Tibial artery (tissue), 4 donors: ENCODE measurements around the gene SLC24A4.
A peak's percentile ranks its signal among the peaks of the same experiment; 100 is the strongest.

Experiments
- DNase-seq, 2 donors: peaks; one replicate each; pipeline ENCODE4 v3.0.0-alpha.2; 2019
- H3K27ac ChIP-seq, 2 donors: fragments of 200-600 bp; sonication (generic) in 1 of 2; 1 replicate in 1 of 2; 2 replicates in 1 of 2; pipeline ENCODE4 v1.5.1; 2018 to 2019; ENCODE audit warnings: mild to moderate bottlenecking in 1 of 2
- H3K27me3 ChIP-seq, 2 donors: fragments of 200-600 bp; sonication (generic) in 1 of 2; one replicate each; pipeline versions ENCODE4 v1.5.1 to v1.6.0; 2016 to 2019
- H3K36me3 ChIP-seq, 3 donors: fragments of 200-600 bp; sonication (generic) in 2 of 3; one replicate each; pipeline ENCODE4 v1.5.1; 2016 to 2019; ENCODE audit warnings: mild to moderate bottlenecking in 2 of 3
- H3K4me1 ChIP-seq, 4 donors: fragments of 200-600 bp; sonication (generic) in 2 of 4; 1 replicate in 3 of 4; 2 replicates in 1 of 4; pipeline ENCODE4 v1.5.1; 2016 to 2019
- H3K4me3 ChIP-seq, 2 donors: fragments of 200-600 bp; sonication (generic) in 1 of 2; 1 replicate in 1 of 2; 2 replicates in 1 of 2; pipeline ENCODE4 v1.5.1; 2018 to 2019; ENCODE audit warnings: mild to moderate bottlenecking in 2 of 2
- H3K9me3 ChIP-seq, 3 donors: fragments of 200-600 bp; sonication (generic) in 1 of 3; one replicate each; pipeline ENCODE4 v1.5.1; 2016 to 2019
- intact Hi-C: fragments of 100-400 bp; cut with DNase I; formaldehyde crosslinking; loops from one replicate; pipeline ENCODE4 v1.15.0; 2023; ENCODE audit warnings: low total_unique reads
- TF ChIP-seq, protein P1 (sequence below), 2 experiments: fragments of 200-600 bp in 1 of 2; fragments of 450-650 bp in 1 of 2; IDR thresholded peaks; one replicate each; pipeline ENCODE4 v1.5.1; 2017 to 2019; ENCODE audit warnings: antibody characterized with exemption in 2 of 2, mild to moderate bottlenecking in 1 of 2, moderate library complexity in 1 of 2

Gene SLC24A4

DNA sequence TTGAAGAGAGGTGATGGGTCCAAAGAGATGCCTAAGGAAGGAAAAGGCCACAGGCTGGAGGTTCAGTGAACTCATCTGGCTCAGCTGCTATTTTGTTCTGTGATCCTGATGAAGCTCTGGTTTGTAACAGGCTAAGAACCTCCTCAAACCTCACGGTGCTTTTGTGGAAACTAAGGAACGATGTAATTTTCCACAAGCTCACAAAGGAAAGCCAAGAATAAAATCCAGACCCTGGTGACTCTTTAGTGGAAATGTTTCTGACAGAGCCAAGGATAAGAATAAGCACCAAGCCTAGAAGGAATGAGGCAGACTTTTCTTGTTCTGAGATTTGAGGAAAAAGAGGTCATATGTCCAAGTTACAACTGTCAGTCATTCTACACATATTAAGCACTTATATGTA is 93.6 kb downstream of the SLC24A4 start:
- Histone ChIP-seq H3K4me3 (no peak overlapping the region), H3K27me3 (no peaks in the 10 kb centered on the region), H3K27ac (no peak overlapping the region), H3K9me3 (no peaks in the 10 kb centered on the region), H3K4me1 (no peaks in the 10 kb centered on the region), H3K36me3 (no peaks in the 10 kb centered on the region)
- TF ChIP-seq, protein P1, sequence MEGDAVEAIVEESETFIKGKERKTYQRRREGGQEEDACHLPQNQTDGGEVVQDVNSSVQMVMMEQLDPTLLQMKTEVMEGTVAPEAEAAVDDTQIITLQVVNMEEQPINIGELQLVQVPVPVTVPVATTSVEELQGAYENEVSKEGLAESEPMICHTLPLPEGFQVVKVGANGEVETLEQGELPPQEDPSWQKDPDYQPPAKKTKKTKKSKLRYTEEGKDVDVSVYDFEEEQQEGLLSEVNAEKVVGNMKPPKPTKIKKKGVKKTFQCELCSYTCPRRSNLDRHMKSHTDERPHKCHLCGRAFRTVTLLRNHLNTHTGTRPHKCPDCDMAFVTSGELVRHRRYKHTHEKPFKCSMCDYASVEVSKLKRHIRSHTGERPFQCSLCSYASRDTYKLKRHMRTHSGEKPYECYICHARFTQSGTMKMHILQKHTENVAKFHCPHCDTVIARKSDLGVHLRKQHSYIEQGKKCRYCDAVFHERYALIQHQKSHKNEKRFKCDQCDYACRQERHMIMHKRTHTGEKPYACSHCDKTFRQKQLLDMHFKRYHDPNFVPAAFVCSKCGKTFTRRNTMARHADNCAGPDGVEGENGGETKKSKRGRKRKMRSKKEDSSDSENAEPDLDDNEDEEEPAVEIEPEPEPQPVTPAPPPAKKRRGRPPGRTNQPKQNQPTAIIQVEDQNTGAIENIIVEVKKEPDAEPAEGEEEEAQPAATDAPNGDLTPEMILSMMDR (IDR thresholded peaks at IDR 0.05), result no peak
- intact Hi-C loops, result no loop called here
- DNase-seq, result no peak

DNA sequence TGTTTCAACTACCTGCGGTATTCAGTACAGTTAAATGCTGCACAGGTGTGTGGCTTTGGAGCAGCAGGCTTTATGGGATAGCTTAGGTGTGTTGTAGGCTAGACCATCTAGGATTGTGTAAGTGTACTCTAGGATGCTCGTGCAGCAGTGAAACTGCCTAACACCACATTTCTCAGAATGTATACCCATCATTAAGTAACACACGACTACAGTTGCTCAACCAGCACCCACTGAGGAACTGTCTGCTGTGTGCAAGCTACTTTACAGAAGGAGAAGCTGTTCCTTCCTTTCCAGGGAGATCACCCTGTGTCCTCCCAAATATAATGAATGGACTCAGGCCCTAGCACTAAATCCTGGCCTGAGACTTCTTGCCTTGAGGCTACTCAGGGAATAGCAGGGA is 94.8 kb downstream of the SLC24A4 start:
- peak in 1 of 2 donors; percentile 48 for DNase-seq
- TF ChIP-seq, protein P1 (IDR thresholded peaks at IDR 0.05), result no peak
- Histone ChIP-seq H3K4me1 (peaks cover 0 to 3% (median 0%) of the 10 kb centered on the region in 4 donors), H3K27me3 (no peaks in the 10 kb centered on the region), H3K9me3 (no peaks in the 10 kb centered on the region), H3K4me3 (no peak overlapping the region), H3K36me3 (no peaks in the 10 kb centered on the region), H3K27ac (no peak overlapping the region)
- intact Hi-C loops, result no loop called here

DNA sequence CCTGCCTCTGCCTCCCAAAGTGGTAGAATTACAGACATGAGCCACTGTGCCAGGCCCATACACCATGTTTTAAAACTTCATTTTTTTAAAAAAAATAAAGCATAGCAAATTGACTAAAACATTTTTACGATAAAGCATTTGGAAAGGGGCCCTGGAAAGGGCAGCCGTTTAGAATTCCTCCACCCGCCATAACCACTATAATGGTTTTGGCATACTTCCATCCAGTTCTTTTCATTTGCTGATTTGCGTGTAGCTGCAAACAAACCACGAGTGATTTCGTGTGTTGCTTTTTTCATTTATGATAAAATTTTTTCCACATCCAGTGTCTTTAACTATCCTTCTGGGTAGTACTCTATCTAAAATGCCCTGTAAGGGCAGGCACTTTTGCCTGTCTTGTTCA is 98.8 kb downstream of the SLC24A4 start:
- Histone ChIP-seq H3K9me3 (no peaks in the 10 kb centered on the region), H3K27ac (no peak overlapping the region), H3K4me1 (peaks cover 0 to 13% (median 2%) of the 10 kb centered on the region in 4 donors), H3K27me3 (no peaks in the 10 kb centered on the region), H3K4me3 (no peak overlapping the region), H3K36me3 (no peaks in the 10 kb centered on the region)
- intact Hi-C loops, result no loop called here
- TF ChIP-seq, protein P1 (IDR thresholded peaks at IDR 0.05), result no peak
- DNase-seq, result no peak

DNA sequence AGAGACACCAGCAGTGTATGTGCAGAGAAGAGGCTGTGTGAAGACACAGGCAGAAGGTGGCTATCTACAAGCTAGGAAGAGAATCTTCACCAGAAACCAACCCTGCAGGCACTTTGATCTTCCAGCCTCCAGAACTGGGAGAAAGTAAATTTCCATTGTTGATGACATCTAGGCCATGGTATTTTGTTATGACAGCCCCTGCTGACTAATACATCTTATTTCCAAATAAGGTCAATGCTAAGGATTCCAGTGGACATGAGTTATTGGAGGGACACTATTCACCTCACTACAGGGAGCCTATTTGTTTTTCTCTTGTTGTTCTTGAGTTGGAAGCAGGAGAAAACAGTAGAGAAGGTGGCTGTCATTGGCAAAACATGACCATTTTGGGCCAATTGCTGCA is 102.1 kb downstream of the SLC24A4 start:
- H3K4me3 ChIP-seq, result no peak overlapping the region
- H3K27me3 ChIP-seq, result no peaks in the 10 kb centered on the region
- TF ChIP-seq, protein P1 (IDR thresholded peaks at IDR 0.05), result no peak
- intact Hi-C loops, result no loop called here
- no peaks in the 10 kb centered on the region for H3K36me3 ChIP-seq
- peaks cover 0 to 21% (median 2%) of the 10 kb centered on the region in 4 donors for H3K4me1 ChIP-seq
- H3K9me3 ChIP-seq, result no peaks in the 10 kb centered on the region
- no peak for DNase-seq
- no peak overlapping the region for H3K27ac ChIP-seq

DNA sequence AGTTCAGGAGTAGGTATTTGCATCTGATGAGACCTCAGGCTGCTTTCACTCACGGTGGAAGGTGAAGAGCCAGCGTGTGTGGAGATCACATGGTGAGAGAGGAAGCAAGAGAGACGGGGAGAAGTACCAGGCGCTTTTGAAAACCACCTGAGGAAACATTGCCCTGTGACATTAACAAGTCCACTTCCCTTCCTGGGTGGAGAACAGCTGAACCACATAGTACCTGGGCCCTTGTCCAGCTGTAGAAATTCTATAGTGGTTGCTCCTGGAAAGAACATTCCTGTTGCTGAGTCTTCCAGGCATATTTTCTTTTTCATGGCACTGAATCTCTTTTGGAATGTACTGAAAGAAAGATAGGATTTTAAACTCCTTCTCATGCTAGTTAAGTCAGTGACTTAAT is 103.3 kb downstream of the SLC24A4 start:
- DNase-seq, result no peak
- intact Hi-C loops, result no loop called here
- TF ChIP-seq, protein P1 (IDR thresholded peaks at IDR 0.05), result no peak
- Histone ChIP-seq H3K27me3 (no peaks in the 10 kb centered on the region), H3K4me3 (no peak overlapping the region), H3K9me3 (no peaks in the 10 kb centered on the region), H3K36me3 (no peaks in the 10 kb centered on the region), H3K4me1 (peaks cover 0 to 21% (median 2%) of the 10 kb centered on the region in 4 donors), H3K27ac (peak overlapping the region in 1 of 2 donors; percentile 31)

DNA sequence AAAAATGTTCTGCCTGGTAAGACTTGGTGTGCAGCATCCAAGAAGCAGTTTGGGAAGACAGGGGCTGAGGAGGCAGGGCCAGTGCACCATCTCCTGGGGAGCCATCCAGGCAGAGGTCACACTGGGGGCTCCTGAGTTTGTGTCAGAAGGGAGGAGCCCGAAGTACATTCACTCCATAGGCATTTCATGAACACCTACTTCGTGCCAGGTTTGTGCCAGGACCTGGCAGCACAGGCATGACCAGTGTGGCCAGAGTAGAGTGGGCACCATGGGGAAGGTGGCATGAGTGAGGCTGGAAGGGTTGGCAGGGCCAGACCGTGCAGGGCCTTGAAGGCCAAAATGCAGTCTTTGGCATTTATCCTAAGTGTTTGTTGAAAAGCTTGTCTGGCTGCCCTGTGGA is 104.1 kb downstream of the SLC24A4 start:
- no peaks in the 10 kb centered on the region for H3K9me3 ChIP-seq
- intact Hi-C loops, result no loop called here
- DNase-seq, result no peak
- H3K4me1 ChIP-seq, result peaks cover 0 to 21% (median under 1%) of the 10 kb centered on the region in 4 donors
- no peak overlapping the region for H3K4me3 ChIP-seq
- peak overlapping the region in 1 of 2 donors; percentile 31 for H3K27ac ChIP-seq
- no peaks in the 10 kb centered on the region for H3K36me3 ChIP-seq
- TF ChIP-seq, protein P1 (IDR thresholded peaks at IDR 0.05), result no peak
- H3K27me3 ChIP-seq, result no peaks in the 10 kb centered on the region
